Gastrocnemius medialis (tissue), 4 donors: Measurements from ENCODE around the gene PRKAR2B.

Experiments used
- POLR2A ChIP-seq, 2 donors: fragments of 450-650 bp; IDR thresholded peaks; one replicate each; pipeline ENCODE4 v1.6.1; 2017; ENCODE audit warnings: antibody characterized with exemption in 2 of 2, mild to moderate bottlenecking in 2 of 2, moderate library complexity in 2 of 2
- TF ChIP-seq, protein P1 (sequence below), 5 experiments: fragments of 450-650 bp in 3 of 5; fragments of 200-600 bp in 2 of 5; sonication (generic) in 2 of 5; IDR thresholded peaks in 4 of 5; conservative IDR thresholded peaks in 1 of 5; 1 replicate in 4 of 5; 2 replicates in 1 of 5; pipeline ENCODE4 v1.5.1; 2016 to 2019; ENCODE audit warnings: antibody characterized with exemption in 5 of 5, mild to moderate bottlenecking in 3 of 5, moderate library complexity in 3 of 5

DNA sequence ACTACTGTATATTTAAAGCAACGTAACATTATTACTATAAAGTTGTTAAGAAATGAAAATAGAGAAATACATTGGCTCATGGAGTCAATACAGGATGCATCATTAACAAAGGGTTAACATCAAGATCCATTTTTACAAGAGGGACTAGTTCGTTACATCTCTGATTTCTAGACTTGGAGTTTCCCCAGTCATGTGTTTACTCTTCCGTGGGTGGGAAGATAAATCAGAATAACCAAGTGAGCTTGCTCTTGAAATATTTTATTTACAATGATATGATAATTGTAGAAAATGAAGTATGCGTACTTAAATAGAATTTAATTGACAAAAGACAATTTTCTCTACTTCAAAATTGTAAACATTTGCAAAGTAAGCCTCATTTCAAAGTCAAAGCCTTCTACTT lies 1.0 kb upstream of the PRKAR2B start:
- TF ChIP-seq, protein P1, sequence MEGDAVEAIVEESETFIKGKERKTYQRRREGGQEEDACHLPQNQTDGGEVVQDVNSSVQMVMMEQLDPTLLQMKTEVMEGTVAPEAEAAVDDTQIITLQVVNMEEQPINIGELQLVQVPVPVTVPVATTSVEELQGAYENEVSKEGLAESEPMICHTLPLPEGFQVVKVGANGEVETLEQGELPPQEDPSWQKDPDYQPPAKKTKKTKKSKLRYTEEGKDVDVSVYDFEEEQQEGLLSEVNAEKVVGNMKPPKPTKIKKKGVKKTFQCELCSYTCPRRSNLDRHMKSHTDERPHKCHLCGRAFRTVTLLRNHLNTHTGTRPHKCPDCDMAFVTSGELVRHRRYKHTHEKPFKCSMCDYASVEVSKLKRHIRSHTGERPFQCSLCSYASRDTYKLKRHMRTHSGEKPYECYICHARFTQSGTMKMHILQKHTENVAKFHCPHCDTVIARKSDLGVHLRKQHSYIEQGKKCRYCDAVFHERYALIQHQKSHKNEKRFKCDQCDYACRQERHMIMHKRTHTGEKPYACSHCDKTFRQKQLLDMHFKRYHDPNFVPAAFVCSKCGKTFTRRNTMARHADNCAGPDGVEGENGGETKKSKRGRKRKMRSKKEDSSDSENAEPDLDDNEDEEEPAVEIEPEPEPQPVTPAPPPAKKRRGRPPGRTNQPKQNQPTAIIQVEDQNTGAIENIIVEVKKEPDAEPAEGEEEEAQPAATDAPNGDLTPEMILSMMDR (IDR thresholded peaks at IDR 0.05 in 4 of 5, conservative IDR thresholded peaks at IDR 0.05 in 1 of 5): no peak
- no peak for TF ChIP-seq POLR2A (IDR thresholded peaks at IDR 0.05)
